ENCODE results near the gene TBX5. TPM values are rescaled to one million over a fixed set of nuclear protein-coding genes. Genes with fewer than 3 reads are reported as not detected.

TBX5 gene
- polyA plus RNA-seq, 1 donor (not counting 4 experiments of a cell fraction or from before 2014, with no cell fraction given): not detected

DNA sequence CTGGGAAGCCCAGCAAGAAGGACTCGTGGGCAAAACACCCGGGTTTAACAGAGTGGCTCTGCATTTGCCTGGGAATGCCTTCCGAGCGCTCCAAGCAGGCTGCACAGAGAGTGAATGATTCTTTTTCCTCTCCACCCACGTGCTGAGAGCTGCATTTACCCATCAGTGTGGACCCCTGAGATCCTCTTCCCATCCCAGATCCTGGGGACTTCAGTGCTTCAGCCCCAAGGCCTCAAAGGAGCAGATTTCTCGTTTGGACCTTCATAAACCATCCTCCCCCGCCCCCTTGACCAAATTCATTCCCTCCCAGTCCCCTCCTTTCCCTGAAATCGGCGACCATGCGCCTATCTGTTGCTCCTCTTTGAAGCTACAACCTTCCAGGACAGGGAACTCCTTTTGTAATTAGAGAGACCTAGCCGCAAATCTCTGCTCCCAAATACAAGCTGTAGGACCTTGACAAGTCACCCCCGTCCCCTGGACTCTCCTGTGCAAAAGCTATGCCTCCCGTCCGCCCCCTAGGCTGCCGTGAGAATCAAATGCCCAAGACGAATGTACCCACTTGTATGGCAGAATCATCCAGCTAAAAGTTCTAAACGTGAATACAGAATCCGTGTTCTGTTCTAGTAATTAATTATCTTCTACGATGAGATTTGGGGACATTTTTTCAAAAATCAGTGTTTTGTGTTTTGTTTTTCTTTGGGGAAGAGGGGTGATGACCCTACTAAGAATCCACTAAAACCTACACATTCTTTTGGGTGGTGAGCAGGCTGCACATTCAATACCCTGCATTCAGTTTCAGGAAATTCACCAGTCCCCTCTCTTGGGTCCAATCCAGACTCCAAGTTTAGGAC is 8.8 kb downstream of the TBX5 start:
- Histone ChIP-seq H3K79me2 (ENCODE audit: control insufficient read depth, insufficient read depth, low read length) (no peaks in the 10 kb centered on the region), H3K4me1 (ENCODE audit: control insufficient read depth, extremely low read depth, insufficient read depth, low read length) (no peaks in the 10 kb centered on the region), H2AFZ (ENCODE audit: control insufficient read depth, low read length) (no peak overlapping the region), H3K4me3 (ENCODE audit: control insufficient read depth in 2 of 3, extremely low read depth in 1 of 3, insufficient read depth in 2 of 3, low read depth in 1 of 3, low read length in 3 of 3) (no peak overlapping the region), H3K9ac (ENCODE audit: control insufficient read depth, extremely low read depth, insufficient read depth, low read length) (no peak overlapping the region), H4K20me1 (ENCODE audit: control insufficient read depth, extremely low read depth, insufficient read depth, low read length) (no peaks in the 10 kb centered on the region), H3K36me3 (ENCODE audit: control insufficient read depth in 2 of 2, extremely low read depth in 1 of 2, insufficient read depth in 2 of 2, low read length in 2 of 2) (no peaks in the 10 kb centered on the region), H3K27me3 (ENCODE audit: control insufficient read depth, extremely low read depth, insufficient read depth, low read length) (peaks cover 89% of the 10 kb centered on the region), H3K27ac (ENCODE audit: control insufficient read depth, insufficient read depth, low read length) (no peak overlapping the region), H3K4me2 (ENCODE audit: control insufficient read depth, extremely low read depth, insufficient read depth, low read depth, low read length) (no peak overlapping the region), H3K9me1 (ENCODE audit: control insufficient read depth, extremely low read depth, insufficient read depth, low read length) (no peaks in the 10 kb centered on the region), H3K9me3 (ENCODE audit: control insufficient read depth, low read depth, low read length) (peaks cover 2% of the 10 kb centered on the region)
- no peak for DNase-seq (ENCODE audit: low read depth, low spot score)
- TF ChIP-seq EZH2 (IDR thresholded peaks at IDR 0.05; ENCODE audit: low read length): peak; percentile 30
- TF ChIP-seq, protein P1, sequence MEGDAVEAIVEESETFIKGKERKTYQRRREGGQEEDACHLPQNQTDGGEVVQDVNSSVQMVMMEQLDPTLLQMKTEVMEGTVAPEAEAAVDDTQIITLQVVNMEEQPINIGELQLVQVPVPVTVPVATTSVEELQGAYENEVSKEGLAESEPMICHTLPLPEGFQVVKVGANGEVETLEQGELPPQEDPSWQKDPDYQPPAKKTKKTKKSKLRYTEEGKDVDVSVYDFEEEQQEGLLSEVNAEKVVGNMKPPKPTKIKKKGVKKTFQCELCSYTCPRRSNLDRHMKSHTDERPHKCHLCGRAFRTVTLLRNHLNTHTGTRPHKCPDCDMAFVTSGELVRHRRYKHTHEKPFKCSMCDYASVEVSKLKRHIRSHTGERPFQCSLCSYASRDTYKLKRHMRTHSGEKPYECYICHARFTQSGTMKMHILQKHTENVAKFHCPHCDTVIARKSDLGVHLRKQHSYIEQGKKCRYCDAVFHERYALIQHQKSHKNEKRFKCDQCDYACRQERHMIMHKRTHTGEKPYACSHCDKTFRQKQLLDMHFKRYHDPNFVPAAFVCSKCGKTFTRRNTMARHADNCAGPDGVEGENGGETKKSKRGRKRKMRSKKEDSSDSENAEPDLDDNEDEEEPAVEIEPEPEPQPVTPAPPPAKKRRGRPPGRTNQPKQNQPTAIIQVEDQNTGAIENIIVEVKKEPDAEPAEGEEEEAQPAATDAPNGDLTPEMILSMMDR (optimal IDR thresholded peaks at IDR 0.05 in 1 of 3, IDR thresholded peaks at IDR 0.05 in 1 of 3, conservative IDR thresholded peaks at IDR 0.05 in 1 of 3; ENCODE audit: extremely low read depth in 1 of 3, insufficient read depth in 2 of 3, low read length in 3 of 3): no peak
- dilution Hi-C loops (cut with MboI; ENCODE audit: extremely low pct_ligation_motif_present, low sequenced_read_pairs): no loop called here
- no peak for FAIRE-seq

DNA sequence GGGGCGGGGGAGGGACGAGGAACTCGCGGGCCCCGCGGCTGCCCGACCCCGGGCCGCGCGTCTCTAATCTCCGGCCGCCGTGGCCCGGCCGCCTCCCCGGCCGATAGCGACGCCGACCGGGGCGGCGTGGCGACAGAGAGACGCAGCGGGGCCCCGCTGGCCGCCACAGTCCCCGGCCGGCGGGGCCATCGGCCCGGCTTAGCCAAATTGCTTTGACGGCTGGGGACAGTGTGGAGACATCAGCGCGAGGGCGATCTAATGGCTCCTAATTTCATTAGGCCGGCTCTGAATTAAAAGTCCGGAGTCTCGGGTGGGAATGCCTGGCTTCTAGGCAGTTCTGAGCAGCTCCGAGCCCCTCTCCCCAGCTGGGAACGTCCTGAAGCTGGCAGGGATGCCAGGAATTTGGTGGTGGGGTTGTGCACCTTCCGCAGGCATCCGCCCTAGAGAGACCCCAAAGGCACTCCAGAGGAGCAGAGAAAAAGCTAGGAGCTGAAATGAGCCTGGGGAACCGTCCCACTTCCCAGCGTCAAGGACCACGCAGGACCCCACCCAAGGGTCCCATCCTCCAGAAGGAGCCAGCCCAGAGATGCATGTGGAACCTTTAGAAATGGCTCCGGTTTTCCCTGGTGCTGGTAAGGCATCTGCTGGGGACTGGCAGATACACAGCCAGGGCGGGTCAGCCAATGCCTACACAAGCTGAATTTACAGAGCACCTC is 9.6 kb downstream of the TBX5 start:
- Histone ChIP-seq H3K36me3 (ENCODE audit: control insufficient read depth in 2 of 2, extremely low read depth in 1 of 2, insufficient read depth in 2 of 2, low read length in 2 of 2) (no peaks in the 10 kb centered on the region), H3K9me3 (ENCODE audit: control insufficient read depth, low read depth, low read length) (peaks cover 2% of the 10 kb centered on the region), H3K4me2 (ENCODE audit: control insufficient read depth, extremely low read depth, insufficient read depth, low read depth, low read length) (no peak overlapping the region), H3K9me1 (ENCODE audit: control insufficient read depth, extremely low read depth, insufficient read depth, low read length) (no peaks in the 10 kb centered on the region), H3K27ac (ENCODE audit: control insufficient read depth, insufficient read depth, low read length) (no peak overlapping the region), H3K79me2 (ENCODE audit: control insufficient read depth, insufficient read depth, low read length) (no peaks in the 10 kb centered on the region), H3K27me3 (ENCODE audit: control insufficient read depth, extremely low read depth, insufficient read depth, low read length) (peaks cover 84% of the 10 kb centered on the region), H4K20me1 (ENCODE audit: control insufficient read depth, extremely low read depth, insufficient read depth, low read length) (no peaks in the 10 kb centered on the region), H3K4me1 (ENCODE audit: control insufficient read depth, extremely low read depth, insufficient read depth, low read length) (no peaks in the 10 kb centered on the region), H2AFZ (ENCODE audit: control insufficient read depth, low read length) (no peak overlapping the region), H3K9ac (ENCODE audit: control insufficient read depth, extremely low read depth, insufficient read depth, low read length) (no peak overlapping the region), H3K4me3 (ENCODE audit: control insufficient read depth in 2 of 3, extremely low read depth in 1 of 3, insufficient read depth in 2 of 3, low read depth in 1 of 3, low read length in 3 of 3) (no peak overlapping the region)
- DNase-seq (ENCODE audit: low read depth, low spot score): no peak
- dilution Hi-C loops (cut with MboI; ENCODE audit: extremely low pct_ligation_motif_present, low sequenced_read_pairs): no loop called here
- TF ChIP-seq EZH2 (IDR thresholded peaks at IDR 0.05; ENCODE audit: low read length): peak; percentile 75
- TF ChIP-seq, protein P1 (optimal IDR thresholded peaks at IDR 0.05 in 1 of 3, IDR thresholded peaks at IDR 0.05 in 1 of 3, conservative IDR thresholded peaks at IDR 0.05 in 1 of 3; ENCODE audit: extremely low read depth in 1 of 3, insufficient read depth in 2 of 3, low read length in 3 of 3): no peak
- no peak for FAIRE-seq
